ENCODE data around the gene CAPRIN1.
A peak's percentile ranks its signal among the peaks of the same experiment; 100 is the strongest.

The CAPRIN1 gene

DNA sequence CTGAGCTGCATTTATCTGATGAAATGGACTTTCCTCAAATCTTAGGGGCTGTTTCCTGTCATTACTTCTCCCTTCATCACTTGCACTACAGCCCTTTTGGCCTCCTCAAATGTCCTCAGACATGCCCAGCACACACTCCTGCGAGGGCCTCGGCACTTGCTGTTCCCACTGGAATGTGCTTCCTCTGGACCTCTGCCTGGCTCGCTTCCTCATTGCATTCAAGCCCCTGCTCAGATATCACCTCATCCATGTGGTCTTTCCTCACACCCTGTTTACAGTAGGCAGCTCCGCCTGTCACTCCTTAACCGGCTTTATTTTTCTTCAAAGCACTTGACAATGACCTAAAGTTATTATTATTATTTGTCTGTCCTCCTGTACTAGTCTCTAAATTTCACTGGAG, 62.9 kb downstream of the CAPRIN1 start:
- H3K4me1 ChIP-seq, result no peaks in the 10 kb centered on the region
- H3K4me3 ChIP-seq, result no peak overlapping the region
- TF ChIP-seq, protein P1, sequence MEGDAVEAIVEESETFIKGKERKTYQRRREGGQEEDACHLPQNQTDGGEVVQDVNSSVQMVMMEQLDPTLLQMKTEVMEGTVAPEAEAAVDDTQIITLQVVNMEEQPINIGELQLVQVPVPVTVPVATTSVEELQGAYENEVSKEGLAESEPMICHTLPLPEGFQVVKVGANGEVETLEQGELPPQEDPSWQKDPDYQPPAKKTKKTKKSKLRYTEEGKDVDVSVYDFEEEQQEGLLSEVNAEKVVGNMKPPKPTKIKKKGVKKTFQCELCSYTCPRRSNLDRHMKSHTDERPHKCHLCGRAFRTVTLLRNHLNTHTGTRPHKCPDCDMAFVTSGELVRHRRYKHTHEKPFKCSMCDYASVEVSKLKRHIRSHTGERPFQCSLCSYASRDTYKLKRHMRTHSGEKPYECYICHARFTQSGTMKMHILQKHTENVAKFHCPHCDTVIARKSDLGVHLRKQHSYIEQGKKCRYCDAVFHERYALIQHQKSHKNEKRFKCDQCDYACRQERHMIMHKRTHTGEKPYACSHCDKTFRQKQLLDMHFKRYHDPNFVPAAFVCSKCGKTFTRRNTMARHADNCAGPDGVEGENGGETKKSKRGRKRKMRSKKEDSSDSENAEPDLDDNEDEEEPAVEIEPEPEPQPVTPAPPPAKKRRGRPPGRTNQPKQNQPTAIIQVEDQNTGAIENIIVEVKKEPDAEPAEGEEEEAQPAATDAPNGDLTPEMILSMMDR (IDR thresholded peaks at IDR 0.05), result no peak
- no peaks in the 10 kb centered on the region for H3K9me3 ChIP-seq
- DNase-seq, result no peak
- H3K27me3 ChIP-seq, result no peaks in the 10 kb centered on the region
- peaks cover 89 to 100% (median 92%) of the 10 kb centered on the region in 3 donors for H3K36me3 ChIP-seq
- intact Hi-C loops (cut with DNase I; ENCODE audit: low total_unique reads), result loop anchor here (5.0 kb wide), 1 partner anchor 117 kb away; no protein-coding TSS in a partner anchor
- no peak overlapping the region for H3K27ac ChIP-seq

DNA sequence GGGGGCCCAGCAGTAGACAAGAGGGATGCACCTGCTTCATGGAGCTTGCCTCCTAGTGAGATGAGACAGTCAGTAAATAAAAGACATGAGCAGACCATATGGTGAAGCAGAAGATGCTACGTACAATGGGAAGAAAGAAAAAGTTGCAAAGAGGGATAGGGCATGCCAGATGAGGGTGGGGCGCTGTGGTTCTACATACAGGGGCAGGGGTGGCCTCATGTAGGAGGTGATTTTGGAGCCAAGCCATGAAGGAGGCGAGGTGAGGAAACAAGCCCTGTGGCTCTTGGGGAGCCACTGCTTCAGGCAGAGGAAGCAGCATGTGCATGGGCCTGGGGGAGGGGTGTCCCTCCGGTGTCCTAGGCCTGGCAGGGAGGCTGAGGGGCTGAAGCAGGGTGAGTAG, 69.1 kb downstream of the CAPRIN1 start:
- no peak overlapping the region for H3K4me3 ChIP-seq
- no peaks in the 10 kb centered on the region for H3K27me3 ChIP-seq
- TF ChIP-seq, protein P1 (IDR thresholded peaks at IDR 0.05), result no peak
- no peak for DNase-seq
- H3K4me1 ChIP-seq, result no peaks in the 10 kb centered on the region
- no peak overlapping the region for H3K27ac ChIP-seq
- intact Hi-C loops (cut with DNase I; ENCODE audit: low total_unique reads), result no loop called here
- peaks cover 85 to 100% (median 92%) of the 10 kb centered on the region in 3 donors for H3K36me3 ChIP-seq
- no peaks in the 10 kb centered on the region for H3K9me3 ChIP-seq

- Histone ChIP-seq H3K4me3 (no peak overlapping the region), H3K4me1 (no peaks in the 10 kb centered on the region), H3K36me3 (peaks cover 86 to 98% (median 91%) of the 10 kb centered on the region in 3 donors), H3K9me3 (no peaks in the 10 kb centered on the region), H3K27ac (no peak overlapping the region), H3K27me3 (no peaks in the 10 kb centered on the region)
- no peak for DNase-seq
- intact Hi-C loops (cut with DNase I; ENCODE audit: low total_unique reads), result no loop called here
- TF ChIP-seq, protein P1 (IDR thresholded peaks at IDR 0.05), result no peak
These were observed 73.5 kb downstream of the CAPRIN1 start for GRCh38 chr11:34124885-34125668.

DNA sequence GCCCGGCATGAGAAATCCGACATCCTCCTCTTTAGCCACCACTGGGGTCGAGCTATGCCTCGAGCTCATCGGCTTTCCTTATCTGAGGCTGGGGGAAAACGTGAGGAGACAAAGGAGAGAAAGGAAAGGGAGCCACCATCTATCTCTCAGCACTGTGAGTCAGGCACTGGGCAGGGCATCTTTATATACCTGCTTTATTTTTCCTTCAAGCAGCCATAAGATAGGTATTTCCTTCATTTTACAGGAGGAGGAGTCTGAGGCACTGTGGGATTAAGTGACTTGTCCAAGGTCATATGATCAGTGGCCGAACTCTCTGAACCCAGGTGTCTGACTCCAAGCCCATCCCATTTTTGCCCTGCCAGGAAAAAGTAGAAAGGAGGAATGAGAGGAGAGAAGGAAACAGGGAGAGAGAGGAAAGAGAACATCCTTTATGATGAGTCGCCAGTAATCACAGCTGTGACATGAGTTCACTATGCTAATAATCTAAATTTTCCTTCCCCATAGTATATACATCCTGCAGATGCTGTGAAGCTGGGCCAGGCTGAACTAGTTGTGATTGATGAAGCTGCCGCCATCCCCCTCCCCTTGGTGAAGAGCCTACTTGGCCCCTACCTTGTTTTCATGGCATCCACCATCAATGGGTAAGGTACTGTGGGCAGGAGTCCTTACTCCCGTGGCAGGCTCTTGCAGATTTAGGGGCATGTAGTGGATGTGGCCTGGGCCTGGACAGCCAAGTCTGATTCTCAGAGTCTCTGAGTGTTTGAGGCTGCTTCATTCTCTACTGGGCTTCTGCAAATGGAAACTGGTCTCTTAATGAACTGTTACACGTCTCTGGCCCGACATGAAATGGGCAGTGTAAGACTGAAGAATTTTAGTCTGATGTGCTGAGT, 75.7 kb downstream of the CAPRIN1 start:
- H3K36me3 ChIP-seq, result peaks cover 84 to 98% (median 95%) of the 10 kb centered on the region in 3 donors
- TF ChIP-seq, protein P1 (IDR thresholded peaks at IDR 0.05), result no peak
- no peak overlapping the region for H3K4me3 ChIP-seq

GRCh38 chr11:34128824-34129223, 77.3 kb downstream of the CAPRIN1 start:
- Histone ChIP-seq H3K4me3 (no peak overlapping the region), H3K36me3 (peaks cover 78 to 98% (median 95%) of the 10 kb centered on the region in 3 donors), H3K4me1 (no peaks in the 10 kb centered on the region), H3K27ac (no peak overlapping the region), H3K9me3 (no peaks in the 10 kb centered on the region), H3K27me3 (no peaks in the 10 kb centered on the region)
- TF ChIP-seq, protein P1 (IDR thresholded peaks at IDR 0.05), result no peak
- DNase-seq, result no peak
- intact Hi-C loops (cut with DNase I; ENCODE audit: low total_unique reads), result no loop called here

More for the DNA sequence above, 75.7 kb downstream of the CAPRIN1 start:
- Histone ChIP-seq H3K27me3 (no peaks in the 10 kb centered on the region), H3K9me3 (no peaks in the 10 kb centered on the region), H3K27ac (no peak overlapping the region), H3K4me1 (no peaks in the 10 kb centered on the region)
- intact Hi-C loops (cut with DNase I; ENCODE audit: low total_unique reads), result no loop called here
- peak in 1 of 2 donors; percentile 33 for DNase-seq

Data from tibial artery (tissue), 4 donors.